Muscle layer of colon (tissue), 2 donors: ENCODE measurements around the gene FOXP4.

ENCODE experiments used
- H3K27ac ChIP-seq: one replicate; pipeline ENCODE4 v1.7.0; 2013; ENCODE audit warnings: low read depth, mild to moderate bottlenecking, low read length, moderate library complexity
- H3K27me3 ChIP-seq, 2 donors: one replicate each; pipeline ENCODE4 v1.7.0; 2013; ENCODE audit warnings: low read length in 2 of 2, mild to moderate bottlenecking in 2 of 2; ENCODE audit not compliant: insufficient read depth in 2 of 2, control insufficient read depth in 1 of 2
- H3K36me3 ChIP-seq: one replicate; pipeline ENCODE4 v1.7.0; 2013; ENCODE audit warnings: mild to moderate bottlenecking, low read length; ENCODE audit not compliant: insufficient read depth
- H3K4me1 ChIP-seq: one replicate; pipeline ENCODE4 v1.7.0; 2013; ENCODE audit warnings: mild to moderate bottlenecking, low read length; ENCODE audit not compliant: insufficient read depth
- H3K4me3 ChIP-seq, 2 donors: one replicate each; pipeline ENCODE4 v1.7.0; 2013; ENCODE audit warnings: low read length in 2 of 2, low read depth in 1 of 2, mild to moderate bottlenecking in 1 of 2, moderate library complexity in 1 of 2
- H3K9ac ChIP-seq: one replicate; pipeline ENCODE4 v1.7.0; 2013; ENCODE audit warnings: low read length
- H3K9me3 ChIP-seq: one replicate; pipeline ENCODE4 v1.7.0; 2013; ENCODE audit warnings: mild to moderate bottlenecking, low read length
- donor health status: abdominal sarcoma.
- donor health status: Adenocarcinoma of cecum.

The FOXP4 gene

DNA sequence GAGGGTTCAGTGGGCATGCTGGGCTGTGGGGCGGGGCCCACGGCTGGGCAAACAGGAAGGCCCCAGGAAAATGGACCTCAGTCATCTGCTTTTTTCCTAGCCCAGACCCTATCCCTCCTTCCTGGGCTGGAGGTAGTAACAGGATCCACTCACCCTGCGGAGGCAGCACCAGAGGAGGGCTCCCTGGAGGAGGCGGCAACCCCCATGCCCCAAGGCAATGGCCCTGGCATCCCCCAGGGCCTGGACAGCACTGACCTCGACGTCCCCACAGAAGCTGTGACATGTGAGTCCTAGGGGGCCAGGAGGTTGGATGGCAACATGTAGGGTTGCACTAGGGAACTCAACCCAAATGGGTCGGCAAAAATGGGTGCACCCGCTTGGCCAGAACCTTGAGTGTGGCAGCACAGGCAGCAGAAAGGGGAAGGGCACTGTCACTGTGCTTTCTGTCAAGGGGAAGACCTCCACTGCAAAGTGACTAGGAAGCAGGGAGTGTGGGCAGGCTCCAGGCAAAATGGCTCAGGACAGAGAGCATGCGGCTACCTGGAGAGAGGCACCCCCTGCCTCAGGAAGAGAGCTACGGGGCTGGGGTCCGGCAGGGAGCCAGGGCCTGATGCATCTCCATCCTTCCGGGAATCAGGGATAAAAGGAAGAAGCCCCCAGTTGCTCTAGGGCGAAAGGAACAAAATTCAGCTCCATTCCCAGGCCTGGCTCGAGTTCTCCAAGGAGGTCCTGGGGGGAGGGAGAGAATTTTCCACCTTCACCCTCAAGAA is 100.0 kb downstream of the FOXP4 start:
- H3K9me3 ChIP-seq: no peaks in the 10 kb centered on the region
- H3K27me3 ChIP-seq: no peaks in the 10 kb centered on the region
- no peak overlapping the region for H3K27ac ChIP-seq
- H3K4me1 ChIP-seq: no peaks in the 10 kb centered on the region
- no peaks in the 10 kb centered on the region for H3K36me3 ChIP-seq
- H3K4me3 ChIP-seq: no peak overlapping the region
- H3K9ac ChIP-seq: no peak overlapping the region

DNA sequence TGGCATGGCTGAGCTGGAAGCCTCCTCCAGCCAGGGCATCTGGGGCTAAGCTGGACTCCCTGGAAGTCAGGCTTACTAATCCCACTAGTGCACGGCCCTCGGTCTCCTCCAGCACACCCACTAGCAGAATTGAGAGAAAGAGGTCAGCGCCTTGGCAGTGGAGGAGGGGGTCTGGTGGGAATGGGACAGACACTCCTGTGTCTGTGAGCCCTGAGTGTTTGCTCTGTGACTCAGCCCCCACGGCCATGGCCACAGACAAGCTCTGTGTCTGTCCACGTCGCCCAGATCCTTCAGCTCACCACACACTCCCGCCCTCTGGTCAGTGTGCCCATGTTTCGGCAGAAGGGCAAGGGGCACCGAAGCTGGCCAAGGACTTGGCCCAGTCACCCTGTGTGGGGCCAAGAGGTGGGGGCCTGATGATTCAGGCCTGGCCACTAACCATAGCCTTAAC is 100.9 kb downstream of the FOXP4 start:
- H3K9me3 ChIP-seq: no peaks in the 10 kb centered on the region
- H3K36me3 ChIP-seq: no peaks in the 10 kb centered on the region
- H3K27ac ChIP-seq: no peak overlapping the region
- H3K9ac ChIP-seq: no peak overlapping the region
- no peaks in the 10 kb centered on the region for H3K27me3 ChIP-seq
- no peak overlapping the region for H3K4me3 ChIP-seq
- no peaks in the 10 kb centered on the region for H3K4me1 ChIP-seq

GRCh38 chr6:41648070-41648585 is 101.9 kb downstream of the FOXP4 start:
- Histone ChIP-seq H3K36me3 (no peaks in the 10 kb centered on the region), H3K4me1 (no peaks in the 10 kb centered on the region), H3K4me3 (no peak overlapping the region), H3K27me3 (no peaks in the 10 kb centered on the region), H3K9me3 (no peaks in the 10 kb centered on the region), H3K9ac (no peak overlapping the region), H3K27ac (no peak overlapping the region)

- Histone ChIP-seq H3K27me3 (no peaks in the 10 kb centered on the region), H3K9me3 (no peaks in the 10 kb centered on the region), H3K36me3 (no peaks in the 10 kb centered on the region), H3K4me3 (no peak overlapping the region), H3K9ac (no peak overlapping the region), H3K4me1 (no peaks in the 10 kb centered on the region), H3K27ac (no peak overlapping the region)
Measured at GRCh38 chr6:41648921-41649320, 102.7 kb downstream of the FOXP4 start.

- H3K4me1 ChIP-seq: no peaks in the 10 kb centered on the region
- no peaks in the 10 kb centered on the region for H3K36me3 ChIP-seq
- H3K27ac ChIP-seq: no peak overlapping the region
- no peak overlapping the region for H3K9ac ChIP-seq
- no peaks in the 10 kb centered on the region for H3K27me3 ChIP-seq
- no peak overlapping the region for H3K4me3 ChIP-seq
- no peaks in the 10 kb centered on the region for H3K9me3 ChIP-seq
Measured at GRCh38 chr6:41649596-41649995, 103.4 kb downstream of the FOXP4 start.

- H3K27me3 ChIP-seq: no peaks in the 10 kb centered on the region
- H3K4me3 ChIP-seq: no peak overlapping the region
- no peaks in the 10 kb centered on the region for H3K36me3 ChIP-seq
- H3K9me3 ChIP-seq: no peaks in the 10 kb centered on the region
- no peak overlapping the region for H3K9ac ChIP-seq
- no peak overlapping the region for H3K27ac ChIP-seq
- no peaks in the 10 kb centered on the region for H3K4me1 ChIP-seq
Measured at GRCh38 chr6:41650120-41650519, 103.9 kb downstream of the FOXP4 start.

- H3K36me3 ChIP-seq: no peaks in the 10 kb centered on the region
- no peak overlapping the region for H3K4me3 ChIP-seq
- no peaks in the 10 kb centered on the region for H3K9me3 ChIP-seq
- H3K27me3 ChIP-seq: no peaks in the 10 kb centered on the region
- H3K9ac ChIP-seq: no peak overlapping the region
- no peak overlapping the region for H3K27ac ChIP-seq
- no peaks in the 10 kb centered on the region for H3K4me1 ChIP-seq
Measured at GRCh38 chr6:41651246-41651961, 105.2 kb downstream of the FOXP4 start.
